HG02763 (cell line): ENCODE measurements around the gene SEL1L2.

ENCODE experiments used
- ATAC-seq: cut with Tn5 transposase; IDR thresholded peaks from one replicate; pipeline ENCODE4 v1.9.1; 2021; ENCODE audit warnings: mild to moderate bottlenecking, moderate library complexity; ENCODE audit not compliant: unreplicated experiment

The SEL1L2 gene

GRCh38 chr20:13865791-13866351 is 124.5 kb downstream of the SEL1L2 start:
- no peak for ATAC-seq

DNA sequence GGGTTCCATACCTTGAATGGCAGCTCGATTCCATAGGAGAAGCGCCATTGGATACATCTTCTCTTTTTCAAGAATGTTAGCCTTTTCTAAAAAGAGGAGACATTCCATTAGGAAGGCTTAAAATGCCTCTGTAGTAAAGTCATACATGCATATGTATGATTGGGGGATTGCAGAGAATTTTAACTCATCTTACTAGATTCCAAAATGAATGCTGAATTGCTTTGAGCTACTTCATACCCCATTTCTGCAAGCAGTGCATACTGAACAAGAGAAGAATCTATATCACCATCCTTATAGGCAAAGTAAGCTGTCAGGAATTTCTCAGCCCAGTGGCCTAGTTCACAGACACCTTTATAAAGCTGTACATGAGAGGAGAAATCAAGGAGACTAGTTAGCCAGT is 125.3 kb downstream of the SEL1L2 start:
- ATAC-seq = no peak

DNA sequence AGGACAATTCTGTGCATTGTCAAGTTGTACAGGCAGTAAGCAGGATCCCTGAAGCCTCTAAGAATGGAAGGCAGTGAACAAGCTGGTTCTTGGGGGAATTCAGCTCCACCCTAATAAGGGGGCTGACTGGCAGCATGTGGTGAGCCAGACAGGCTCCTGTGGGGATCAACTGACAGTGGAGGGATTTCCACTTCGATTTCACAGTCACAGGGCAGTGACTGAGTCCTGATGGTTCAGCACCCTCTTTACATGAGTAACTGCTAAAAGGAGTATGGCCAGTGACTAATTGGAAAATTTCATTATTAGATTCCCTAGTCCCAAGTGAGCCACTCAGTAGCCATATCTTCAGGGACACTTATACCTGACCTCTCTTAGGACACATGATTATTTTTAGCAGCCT is 127.2 kb downstream of the SEL1L2 start:
- ATAC-seq = no peak

DNA sequence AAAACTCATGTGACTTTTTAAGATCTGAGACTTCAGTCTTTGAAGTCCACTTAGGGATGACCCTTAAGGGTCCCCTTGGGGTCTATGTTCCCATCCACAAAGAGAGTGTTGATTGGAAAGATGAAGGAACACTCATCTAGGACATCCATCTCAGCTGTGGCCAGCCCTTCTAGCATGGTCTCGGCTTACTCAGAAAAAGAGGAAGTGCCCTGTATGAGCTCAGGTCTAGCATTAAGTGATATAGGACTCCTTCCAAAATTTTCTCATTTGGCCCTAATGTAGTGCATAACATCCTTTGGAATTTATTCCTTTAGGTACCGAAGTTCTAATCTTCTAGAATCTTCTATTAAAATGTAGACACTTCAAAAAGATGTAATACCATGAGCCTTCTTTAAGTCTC is 128.2 kb downstream of the SEL1L2 start:
- no peak for ATAC-seq

DNA sequence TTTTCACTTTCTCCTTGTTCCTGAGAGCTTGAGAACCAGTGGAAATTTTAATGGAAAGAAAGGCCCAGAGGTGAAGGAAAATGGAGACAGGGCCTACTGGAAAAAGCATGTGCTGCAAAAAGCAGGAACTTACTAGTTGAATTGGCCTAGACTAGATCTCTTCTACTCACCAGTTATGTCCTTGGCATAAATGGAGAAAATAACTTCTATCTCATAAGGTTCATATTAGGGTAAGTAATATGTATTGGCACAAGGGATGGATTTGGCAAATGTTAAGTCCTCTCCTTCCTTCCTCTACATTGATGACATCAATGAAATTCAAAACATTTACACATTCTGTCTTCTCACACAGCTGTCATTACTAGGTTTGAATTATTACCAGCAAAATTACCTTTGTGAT is 131.5 kb downstream of the SEL1L2 start:
- ATAC-seq = no peak

DNA sequence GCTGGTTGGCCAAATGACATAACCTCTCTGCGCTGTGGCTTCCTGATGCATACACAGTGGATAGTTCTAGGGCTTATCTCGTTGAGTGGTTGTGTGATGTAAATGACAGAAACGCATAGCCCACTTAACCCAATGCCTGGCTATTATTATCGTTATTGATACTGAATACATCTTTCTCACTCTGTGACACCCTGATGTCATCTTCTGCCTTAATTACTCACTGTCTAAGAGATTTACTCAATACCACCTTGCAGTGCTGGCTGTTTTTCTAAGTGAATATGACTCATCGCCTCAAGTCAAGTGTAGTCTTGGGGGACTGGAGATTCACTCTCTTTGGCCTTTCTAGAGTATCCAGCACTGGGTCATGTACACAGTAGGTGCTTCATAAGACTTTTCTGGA is 132.0 kb downstream of the SEL1L2 start:
- ATAC-seq = no peak

DNA sequence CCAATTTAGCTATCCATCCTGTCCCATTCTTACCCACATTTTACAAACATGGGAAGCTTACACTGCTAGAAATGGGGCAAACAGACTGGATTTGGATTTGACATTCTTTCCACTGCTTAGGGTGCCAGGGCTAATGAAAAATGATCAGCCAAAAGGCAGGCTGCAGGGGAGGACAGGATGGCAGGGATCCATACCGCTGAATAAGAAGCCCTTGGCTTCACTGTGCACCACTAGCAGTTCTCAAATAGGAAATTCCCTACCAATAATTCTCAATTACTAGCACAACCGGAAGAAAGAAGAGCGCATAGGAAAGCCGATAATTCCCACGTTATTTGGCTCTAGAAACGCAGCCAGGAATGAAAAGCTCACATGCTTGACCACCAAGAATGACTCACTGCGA is 132.5 kb downstream of the SEL1L2 start:
- no peak for ATAC-seq

DNA sequence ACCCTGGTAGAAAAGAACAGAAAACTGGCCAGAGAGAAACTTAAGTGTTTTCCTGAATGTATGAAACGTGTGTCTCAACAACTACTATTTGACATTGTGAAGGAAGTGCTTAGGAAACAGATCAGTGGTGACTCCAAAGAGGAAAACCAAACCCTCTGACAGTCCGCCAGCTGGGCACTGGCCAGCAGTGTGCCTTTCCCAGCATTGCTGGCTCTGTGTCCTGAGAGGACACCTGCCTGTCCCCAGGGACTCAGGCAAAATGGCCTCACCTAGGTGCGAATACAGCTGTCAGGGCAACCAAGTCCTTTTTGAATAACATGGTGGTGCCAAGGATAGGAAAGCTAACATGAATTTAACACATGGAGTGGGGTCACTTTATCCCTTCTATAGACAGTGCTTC is 133.1 kb downstream of the SEL1L2 start:
- ATAC-seq = no peak

DNA sequence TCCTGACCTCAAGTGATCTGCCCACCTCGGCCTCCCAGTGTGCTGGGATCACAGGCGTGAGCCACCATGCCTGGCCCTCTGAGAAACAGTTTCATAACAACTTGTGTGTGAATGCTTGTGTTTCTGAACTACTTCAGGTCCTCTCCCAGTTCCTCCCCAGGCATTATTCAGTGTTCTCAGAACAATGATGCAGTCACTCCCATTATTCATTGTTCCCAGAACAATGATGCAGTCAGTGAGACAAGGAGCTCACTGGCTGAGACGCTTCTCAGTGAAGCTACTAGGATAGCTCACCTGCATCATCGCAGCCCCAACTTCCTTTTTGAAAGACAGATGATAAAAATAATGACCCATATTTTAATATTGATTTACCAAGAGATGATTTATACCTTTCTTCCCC is 134.1 kb downstream of the SEL1L2 start:
- no peak for ATAC-seq

- no peak for ATAC-seq
Measured at GRCh38 chr20:13855613-13856012, 134.8 kb downstream of the SEL1L2 start.

DNA sequence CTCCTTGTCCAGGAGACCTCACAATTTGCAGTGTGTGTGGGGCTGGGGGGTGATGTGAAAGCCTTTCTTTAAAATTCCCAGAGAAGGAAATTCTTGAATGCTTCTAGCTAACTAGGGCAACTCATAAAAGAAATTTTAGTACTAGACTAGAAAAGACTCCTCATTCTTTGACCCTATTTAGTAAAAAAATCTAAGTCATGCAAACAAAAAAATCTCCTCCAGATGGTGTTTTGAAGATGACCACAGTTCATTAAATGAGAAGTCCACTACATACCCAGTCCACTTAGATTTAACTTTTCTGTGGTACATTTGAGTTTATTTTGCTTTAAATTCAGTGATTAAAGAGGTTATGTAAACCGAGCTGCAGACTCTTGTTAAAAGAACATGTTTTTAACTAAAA is 138.1 kb downstream of the SEL1L2 start:
- ATAC-seq = no peak

- ATAC-seq = no peak
Measured at GRCh38 chr20:13851279-13851678, 139.1 kb downstream of the SEL1L2 start.

GRCh38 chr20:13844296-13844695 is 146.1 kb downstream of the SEL1L2 start:
- no peak for ATAC-seq

- no peak for ATAC-seq
Measured at GRCh38 chr20:13841206-13841605, 149.2 kb downstream of the SEL1L2 start.

DNA sequence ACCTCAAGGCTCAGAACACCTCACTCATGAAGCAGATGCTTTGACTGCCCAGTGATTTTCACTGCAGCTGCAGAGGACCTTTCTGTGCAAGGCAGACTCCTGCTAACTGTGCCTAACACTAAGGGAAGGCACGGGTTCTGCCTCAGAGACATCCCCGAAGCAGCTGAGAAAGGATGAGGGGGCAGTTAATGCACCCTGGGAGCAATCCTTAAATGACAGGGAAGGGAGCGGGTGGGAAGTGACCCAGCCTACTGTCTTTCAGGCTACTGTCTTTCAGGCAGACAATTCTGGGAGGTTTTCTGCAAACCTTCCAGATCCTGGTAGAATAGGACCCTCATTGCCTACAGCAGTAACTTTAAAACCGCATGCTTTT is 150.3 kb downstream of the SEL1L2 start:
- no peak for ATAC-seq

GRCh38 chr20:13839421-13840092 is 150.9 kb downstream of the SEL1L2 start:
- no peak for ATAC-seq

- ATAC-seq = no peak
Measured at GRCh38 chr20:13838664-13839063, 151.8 kb downstream of the SEL1L2 start.

- ATAC-seq = no peak
Measured at GRCh38 chr20:13831476-13831875, 158.9 kb downstream of the SEL1L2 start.

- ATAC-seq = no peak
Measured at GRCh38 chr20:13825465-13825864, 164.9 kb downstream of the SEL1L2 start.

DNA sequence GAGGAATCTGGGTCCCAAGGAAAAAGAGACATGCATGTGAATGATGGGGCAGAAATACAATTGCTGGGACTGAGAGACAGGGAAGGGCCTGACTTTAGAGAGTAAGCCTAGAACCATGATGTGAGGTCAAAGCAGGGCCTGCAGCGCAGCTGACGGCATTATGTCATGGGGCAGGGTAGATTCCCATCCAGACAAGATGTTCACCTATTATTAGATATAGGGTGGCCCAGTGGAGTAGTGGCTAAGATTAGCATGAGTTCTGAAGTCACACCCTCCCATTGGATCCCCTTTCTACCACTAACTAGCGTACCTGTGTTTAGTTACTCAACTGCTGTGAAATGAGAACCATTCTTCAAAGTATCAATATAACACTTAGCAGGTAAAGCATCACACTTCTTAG is 166.0 kb downstream of the SEL1L2 start:
- no peak for ATAC-seq

DNA sequence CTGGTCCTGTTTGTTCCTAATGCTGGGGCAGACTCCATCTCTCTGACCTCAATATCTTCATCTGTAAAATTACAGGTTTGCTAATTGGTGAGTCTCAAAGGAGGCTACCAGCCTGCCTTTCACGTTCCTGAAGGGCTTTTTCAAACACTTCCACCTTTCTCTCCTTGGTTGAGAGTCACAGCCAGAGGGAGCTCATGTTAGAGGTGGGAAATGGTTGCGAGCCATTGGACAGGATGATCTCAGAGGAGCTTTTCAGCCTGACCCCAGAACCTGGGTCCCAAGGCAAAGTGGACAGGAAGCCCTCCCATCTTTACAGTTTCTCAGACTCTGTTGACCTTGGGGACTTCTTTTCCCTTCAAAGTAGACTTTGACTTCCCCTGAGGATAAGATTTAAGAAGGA is 168.0 kb downstream of the SEL1L2 start:
- ATAC-seq = no peak

- no peak for ATAC-seq
Measured at GRCh38 chr20:13821876-13822275, 168.5 kb downstream of the SEL1L2 start.
